Activated gamma-delta T cell (primary cell): Measurements from ENCODE around the gene COMP.

ENCODE experiments used
- DNase-seq: peaks from one replicate; lab custom pipeline; 2025; lab: John Stamatoyannopoulos, UW

COMP gene

GRCh38 chr19:18769989-18770528 is 21.0 kb downstream of the COMP start:
- no peak for DNase-seq

- DNase-seq, result no peak
Observed at GRCh38 chr19:18768997-18769891, 21.9 kb downstream of the COMP start.

- no peak for DNase-seq
Observed at GRCh38 chr19:18768046-18768771, 22.9 kb downstream of the COMP start.

GRCh38 chr19:18765224-18765623 is 25.9 kb downstream of the COMP start:
- no peak for DNase-seq

GRCh38 chr19:18764591-18765051 is 26.5 kb downstream of the COMP start:
- DNase-seq, result no peak

GRCh38 chr19:18763674-18764590 is 27.2 kb downstream of the COMP start:
- no peak for DNase-seq

GRCh38 chr19:18762125-18763023 is 28.7 kb downstream of the COMP start:
- no peak for DNase-seq

GRCh38 chr19:18761531-18762110 is 29.5 kb downstream of the COMP start:
- no peak for DNase-seq

- no peak for DNase-seq
Observed at GRCh38 chr19:18760440-18761383, 30.4 kb downstream of the COMP start.

- no peak for DNase-seq
Observed at GRCh38 chr19:18759995-18760426, 31.1 kb downstream of the COMP start.

GRCh38 chr19:18759304-18759994 is 31.7 kb downstream of the COMP start:
- DNase-seq, result no peak

- no peak for DNase-seq
Observed at GRCh38 chr19:18756896-18757295, 34.2 kb downstream of the COMP start.

GRCh38 chr19:18754501-18754900 is 36.6 kb downstream of the COMP start:
- no peak for DNase-seq

GRCh38 chr19:18751571-18751970 is 39.5 kb downstream of the COMP start:
- no peak for DNase-seq

- no peak for DNase-seq
Observed at GRCh38 chr19:18750295-18750970, 40.7 kb downstream of the COMP start.

- DNase-seq, result no peak
Observed at GRCh38 chr19:18749362-18750231, 41.5 kb downstream of the COMP start.
